ENCODE results near the gene ALG3. TPM values are rescaled to one million over a fixed set of nuclear protein-coding genes. Genes with fewer than 3 reads are reported as not detected.

ALG3 gene
- total RNA-seq, 1 experiment from 2014 or later = 62.2 TPM

- H3K9me3 Mint-ChIP-seq = no peaks in the 10 kb centered on the region
- no peak for TF ChIP-seq CTCF (conservative IDR thresholded peaks at IDR 0.05)
Observed at GRCh38 chr3:184211297-184211696, 37.5 kb downstream of the ALG3 start.

More at GRCh38 chr3:184211297-184211696, 37.5 kb downstream of the ALG3 start:
- H3K4ac ChIP-seq (ENCODE audit: low read depth, low read length) = no peak overlapping the region
- H4K91ac ChIP-seq (ENCODE audit: insufficient read length, low read depth, low read length) = no peak overlapping the region
- H3K14ac ChIP-seq (ENCODE audit: insufficient read depth, low read length) = no peak overlapping the region
- H3K9me3 ChIP-seq (ENCODE audit: control insufficient read depth, low read depth, low read length) = no peaks in the 10 kb centered on the region
- no peak overlapping the region for H2AK5ac ChIP-seq (ENCODE audit: insufficient read length, low read length)
- no peaks in the 10 kb centered on the region for H4K20me1 ChIP-seq (ENCODE audit: control insufficient read depth, insufficient read depth, insufficient read length)
- H3K18ac ChIP-seq (ENCODE audit: insufficient read length, low read depth, low read length) = no peak overlapping the region
- H4K8ac ChIP-seq (replicated peaks; ENCODE audit: insufficient read length, low read depth, low read length) = no peak overlapping the region
- H3K79me2 ChIP-seq (ENCODE audit: insufficient read depth, low read length) = no peaks in the 10 kb centered on the region
- no peak overlapping the region for H3K27ac Mint-ChIP-seq
- no peak overlapping the region for H4K5ac ChIP-seq (ENCODE audit: insufficient read length, low read depth, low read length)
- H2BK120ac ChIP-seq (ENCODE audit: low read depth, low read length, poor library complexity, severe bottlenecking) = no peak overlapping the region
- no peak overlapping the region for H2BK15ac ChIP-seq (ENCODE audit: low read depth, low read length)
- H2BK5ac ChIP-seq (ENCODE audit: insufficient read length, low read length) = no peak overlapping the region
- H3K27me3 ChIP-seq (ENCODE audit: insufficient read depth, low read length) = no peaks in the 10 kb centered on the region
- H3K27me3 Mint-ChIP-seq (ENCODE audit: low read depth) = peaks cover 8% of the 10 kb centered on the region
- H3K4me1 Mint-ChIP-seq = no peaks in the 10 kb centered on the region
- no peak overlapping the region for H3K9ac ChIP-seq (ENCODE audit: extremely low read depth, insufficient read length, low read length)
- H3K4me3 Mint-ChIP-seq = no peak overlapping the region; a peak in 2 of 5 replicates
- no peak overlapping the region for H3K4me2 ChIP-seq (ENCODE audit: insufficient read depth, insufficient read length, low read length)
- H3K23ac ChIP-seq (ENCODE audit: insufficient read length, low read depth, low read length) = no peak overlapping the region
- H2BK20ac ChIP-seq (ENCODE audit: low read depth, low read length, poor library complexity, severe bottlenecking) = no peak overlapping the region
- no CpG with 5 or more reads among the region's 5 CpGs for WGBS (ENCODE audit: extremely low coverage, insufficient read length, low lambda C conversion rate)
- H2AFZ ChIP-seq (ENCODE audit: low read length) = no peak overlapping the region
- no peaks in the 10 kb centered on the region for H3K23me2 ChIP-seq (ENCODE audit: insufficient read length, low read depth, low read length, poor library complexity, severe bottlenecking)
- H3K4me1 ChIP-seq (ENCODE audit: insufficient read depth, low read length) = no peaks in the 10 kb centered on the region
- H3K56ac ChIP-seq (ENCODE audit: insufficient read length, low read depth, low read length) = no peak overlapping the region
- no peaks in the 10 kb centered on the region for H3K36me3 Mint-ChIP-seq (ENCODE audit: insufficient read depth in 1 of 3, low read depth in 3 of 3)
- no peak overlapping the region for H3T11ph ChIP-seq (ENCODE audit: low read length)
- H3K27ac ChIP-seq (ENCODE audit: insufficient read length, low read depth, low read length) = no peak overlapping the region
- no peak for DNase-seq
- H2BK12ac ChIP-seq (ENCODE audit: insufficient read length, low read depth, low read length) = no peak overlapping the region
- H3K79me1 ChIP-seq (ENCODE audit: insufficient read depth, low read depth, low read length, poor library complexity, severe bottlenecking) = no peaks in the 10 kb centered on the region
